Endothelial cell of umbilical vein (primary cell): Measurements from ENCODE around the gene RAB3B. TPM values are rescaled to one million over a fixed set of nuclear protein-coding genes. Genes with fewer than 3 reads are reported as not detected.

Experiments used
- BruUV-seq: library from RNA; stranded (reverse); fragments of 400-500 nt; replicated peaks from 2 replicates; lab custom pipeline; 2021; lab: Mats Ljungman, UMichigan
- CTCF ChIA-PET: fragments of 300-600, 350-600 bp; sonication (Branson Sonifier 250); formaldehyde crosslinking; loops from one replicate; lab custom pipeline; 2021; ENCODE audit warnings: antibody characterized with exemption, inconsistent platforms; lab: Charles Lee
- POLR2A ChIA-PET: fragments of 300-600, 350-600 bp; sonication (Branson Sonifier 250); formaldehyde crosslinking; loops from one replicate; lab custom pipeline; 2021; ENCODE audit warnings: antibody characterized with exemption, inconsistent platforms; lab: Charles Lee
- DNase-seq: peaks from one replicate; pipeline ENCODE4 v3.0.0-alpha.2; 2011; ENCODE audit warnings: low read depth, low spot score
- FAIRE-seq: peaks from 2 replicates; lab custom pipeline; 2011; peaks lifted over from hg19 to GRCh38; lab: Jason Lieb, UNC
- H2AFZ ChIP-seq: 2 replicates; pipeline ENCODE4 v1.6.0; 2012; ENCODE audit warnings: low read depth, low read length, control low read depth, inconsistent platforms
- H3K27ac ChIP-seq: 2 replicates; pipeline ENCODE4 v1.5.1; 2011; ENCODE audit warnings: low read depth, mild to moderate bottlenecking, control low read depth, low read length, moderate library complexity; ENCODE audit not compliant: insufficient read depth
- H3K27me3 ChIP-seq, 2 experiments: 2 replicates each; pipeline versions ENCODE4 v1.6.0 to v1.6.1; 2011; ENCODE audit warnings: low read length in 2 of 2, mixed read lengths in 1 of 2; ENCODE audit not compliant: control insufficient read depth in 2 of 2, insufficient read depth in 2 of 2
- H3K36me3 ChIP-seq, 2 experiments: 2 replicates in 1 of 2; 3 replicates in 1 of 2; pipeline ENCODE4 v1.5.1; 2011; ENCODE audit warnings: low read length in 2 of 2, mild to moderate bottlenecking in 1 of 2, moderate library complexity in 1 of 2; ENCODE audit not compliant: control insufficient read depth in 2 of 2, insufficient read depth in 2 of 2; ENCODE audit errors: extremely low read depth in 1 of 2
- H3K4me1 ChIP-seq: 3 replicates; pipeline ENCODE4 v1.5.1; 2011; ENCODE audit warnings: mild to moderate bottlenecking, low read length; ENCODE audit not compliant: control insufficient read depth, insufficient read depth; ENCODE audit errors: extremely low read depth
- H3K4me2 ChIP-seq: 2 replicates; pipeline ENCODE4 v1.6.1; 2011; ENCODE audit warnings: low read length, control low read depth, mixed read lengths; ENCODE audit not compliant: insufficient read depth
- H3K4me3 ChIP-seq, 3 experiments: fragments of 200-600 bp in 1 of 3; sonication (generic), shearing (Covaris generic) in 1 of 3; replicated peaks in 1 of 3; 2 replicates each; pipeline ENCODE4 v1.5.1; 2011 to 2016; ENCODE audit warnings: control low read depth in 3 of 3, low read length in 3 of 3, mild to moderate bottlenecking in 2 of 3, inconsistent platforms in 1 of 3, low read depth in 1 of 3, moderate library complexity in 1 of 3; ENCODE audit not compliant: insufficient read depth in 1 of 3
- H3K79me2 ChIP-seq: 2 replicates; pipeline ENCODE4 v1.6.0; 2012; ENCODE audit warnings: low read length, inconsistent platforms; ENCODE audit not compliant: control insufficient read depth, insufficient read depth
- H3K9ac ChIP-seq: replicated peaks from 2 replicates; pipeline ENCODE3; 2011; ENCODE audit warnings: low read length, control low read depth; ENCODE audit not compliant: insufficient read depth; ENCODE audit errors: extremely low read depth
- H3K9me1 ChIP-seq: replicated peaks from 3 replicates; pipeline ENCODE4 v1.6.0; 2011; ENCODE audit warnings: mild to moderate bottlenecking, low read length; ENCODE audit not compliant: control insufficient read depth, insufficient read depth; ENCODE audit errors: extremely low read depth
- H3K9me3 ChIP-seq: replicated peaks from 2 replicates; pipeline ENCODE4 v1.5.1; 2012; ENCODE audit warnings: low read length, inconsistent platforms; ENCODE audit not compliant: control insufficient read depth, insufficient read depth
- H4K20me1 ChIP-seq: replicated peaks from 2 replicates; pipeline ENCODE3; 2011; ENCODE audit warnings: mild to moderate bottlenecking, low read length; ENCODE audit not compliant: control insufficient read depth, insufficient read depth; ENCODE audit errors: extremely low read depth
- CTCF ChIP-seq, 2 donors: IDR thresholded peaks; 1 replicate in 1 of 2; 2 replicates in 1 of 2; pipeline ENCODE4 v1.5.1; 2011; ENCODE audit warnings: low read length in 2 of 2, mild to moderate bottlenecking in 2 of 2, moderate library complexity in 2 of 2, control low read depth in 1 of 2, inconsistent platforms in 1 of 2, low read depth in 1 of 2; ENCODE audit not compliant: insufficient read depth in 1 of 2; ENCODE audit errors: extremely low read depth in 1 of 2
- EZH2 ChIP-seq: IDR thresholded peaks from 2 replicates; pipeline ENCODE4 v1.6.1; 2012; ENCODE audit warnings: borderline replicate concordance, low read depth, mild to moderate bottlenecking, moderate library complexity, low read length, inconsistent platforms; ENCODE audit not compliant: severe bottlenecking
- FOS ChIP-seq: IDR thresholded peaks from 2 replicates; pipeline ENCODE4 v1.6.1; 2011; ENCODE audit warnings: mild to moderate bottlenecking, low read length, moderate library complexity, borderline replicate concordance; ENCODE audit not compliant: insufficient read depth
- GATA2 ChIP-seq: IDR thresholded peaks from 2 replicates; pipeline ENCODE4 v1.7.0; 2011; ENCODE audit warnings: low read depth, mild to moderate bottlenecking, moderate library complexity, mixed read lengths, low read length; ENCODE audit not compliant: insufficient read length, insufficient read depth
- JUN ChIP-seq: IDR thresholded peaks from 2 replicates; pipeline ENCODE4 v1.6.1; 2011; ENCODE audit warnings: borderline replicate concordance, low read depth; ENCODE audit not compliant: insufficient read length, insufficient read depth
- MAX ChIP-seq: IDR thresholded peaks from 2 replicates; pipeline ENCODE4 v1.6.1; 2011; ENCODE audit not compliant: insufficient read depth, insufficient read length
- MYC ChIP-seq: IDR thresholded peaks from one replicate; pipeline ENCODE4 v1.6.1; 2011; ENCODE audit warnings: mild to moderate bottlenecking, low read depth, low read length
- POLR2A ChIP-seq: IDR thresholded peaks from 2 replicates; pipeline ENCODE4 v1.6.1; 2012; ENCODE audit warnings: low read depth, mild to moderate bottlenecking, control low read depth, low read length
- POLR2AphosphoS5 ChIP-seq: IDR thresholded peaks from 2 replicates; pipeline ENCODE4 v1.6.1; 2012; ENCODE audit warnings: low read depth, mild to moderate bottlenecking, control low read depth, low read length, moderate library complexity; ENCODE audit not compliant: insufficient read depth
- dilution Hi-C: fragments of 300-500 bp; cut with MboI; formaldehyde crosslinking; loops from one replicate; pipeline ENCODE4 v1.15.0; 2019; ENCODE audit warnings: low sequenced_read_pairs; ENCODE audit not compliant: extremely low pct_ligation_motif_present
- intact Hi-C: fragments of 100-400 bp; cut with micrococcal nuclease; formaldehyde crosslinking; loops from one replicate; pipeline ENCODE4 v1.10.0; 2022
- polyA plus RNA-seq, 4 experiments: library from polyadenylated mRNA; depleted of rRNA in 3 of 4; stranded (reverse) in 3 of 4; unstranded in 1 of 4; fragments of >200 nt; gene quantifications; 2 replicates each; pipeline versions ENCODE4 v1.2.1 to v1.2.3, GENCODE V29; 2011 to 2012; ENCODE audit warnings: missing spikeins in 1 of 4
- total RNA-seq: library from RNA; stranded (reverse); gene quantifications from 2 replicates; pipeline ENCODE4 v1.2.3, GENCODE V29; 2021

The RAB3B gene
- total and polyA plus RNA-seq, 2 donors (not counting 3 experiments of a cell fraction or from before 2014, with no cell fraction given) = 4.1 to 10.4 TPM

- H3K9me1 ChIP-seq = no peaks in the 10 kb centered on the region
- no peaks in the 10 kb centered on the region for H3K36me3 ChIP-seq
- no peaks in the 10 kb centered on the region for H3K9me3 ChIP-seq
- H3K79me2 ChIP-seq = no peaks in the 10 kb centered on the region
- TF ChIP-seq GATA2 (peak; percentile 59), MAX (no peak), FOS (peak; percentile 19)
- H3K27me3 ChIP-seq = no peaks in the 10 kb centered on the region
- dilution Hi-C loops = no loop called here
- no peaks in the 10 kb centered on the region for H3K4me1 ChIP-seq
- intact Hi-C loops = no loop called here
- H3K27ac ChIP-seq = no peak overlapping the region
- ChIA-PET POLR2A (no interaction called here), CTCF (interaction anchor here (2.2 to 2.6 kb wide), 2 partner anchors 11 to 77 kb away, joined by 4 to 8 read pairs; no protein-coding TSS in a partner anchor)
- H3K4me2 ChIP-seq = no peak overlapping the region
- H3K9ac ChIP-seq = no peak overlapping the region
- H4K20me1 ChIP-seq = no peaks in the 10 kb centered on the region
- H2AFZ ChIP-seq = no peak overlapping the region
- no TSS peak for BruUV-seq
- no peak for FAIRE-seq
- H3K4me3 ChIP-seq = no peak overlapping the region
- DNase-seq = no peak
These were observed 16.7 kb downstream of the RAB3B start for GRCh38 chr1:51973587-51974474.

GRCh38 chr1:51969038-51969705 is 21.3 kb downstream of the RAB3B start:
- no peak overlapping the region for H3K27ac ChIP-seq
- peaks cover 2% of the 10 kb centered on the region for H3K4me1 ChIP-seq
- H2AFZ ChIP-seq = no peak overlapping the region
- intact Hi-C loops = no loop called here
- H3K36me3 ChIP-seq = no peaks in the 10 kb centered on the region
- DNase-seq = no peak
- no TSS peak for BruUV-seq
- no peak overlapping the region for H3K9ac ChIP-seq
- ChIA-PET POLR2A (no interaction called here), CTCF (interaction anchor here (1.2 to 1.5 kb wide), 4 partner anchors 8 to 72 kb away, joined by 3 to 7 read pairs (median 4); no protein-coding TSS in a partner anchor)
- H3K9me1 ChIP-seq = no peaks in the 10 kb centered on the region
- FAIRE-seq = no peak
- H3K4me2 ChIP-seq = no peak overlapping the region
- dilution Hi-C loops = no loop called here
- H3K27me3 ChIP-seq = no peaks in the 10 kb centered on the region
- no peak for TF ChIP-seq MYC
- no peak for TF ChIP-seq MAX
- TF ChIP-seq POLR2A = no peak
- no peak for TF ChIP-seq EZH2
- no peak for TF ChIP-seq GATA2
- no peak for TF ChIP-seq POLR2AphosphoS5
- TF ChIP-seq CTCF (IDR thresholded peaks at IDR 0.05; ENCODE audit: extremely low read depth in 1 of 2, insufficient read depth in 1 of 2, low read depth in 1 of 2, low read length in 2 of 2) = no peak
- no peak for TF ChIP-seq JUN
- TF ChIP-seq FOS = no peak
- no peak overlapping the region for H3K4me3 ChIP-seq
- no peaks in the 10 kb centered on the region for H3K79me2 ChIP-seq
- H3K9me3 ChIP-seq = no peaks in the 10 kb centered on the region
- H4K20me1 ChIP-seq = no peaks in the 10 kb centered on the region
